Measurements from ENCODE around the gene LRCOL1.
A peak's percentile ranks its signal among the peaks of the same experiment; 100 is the strongest.

LRCOL1 gene

DNA sequence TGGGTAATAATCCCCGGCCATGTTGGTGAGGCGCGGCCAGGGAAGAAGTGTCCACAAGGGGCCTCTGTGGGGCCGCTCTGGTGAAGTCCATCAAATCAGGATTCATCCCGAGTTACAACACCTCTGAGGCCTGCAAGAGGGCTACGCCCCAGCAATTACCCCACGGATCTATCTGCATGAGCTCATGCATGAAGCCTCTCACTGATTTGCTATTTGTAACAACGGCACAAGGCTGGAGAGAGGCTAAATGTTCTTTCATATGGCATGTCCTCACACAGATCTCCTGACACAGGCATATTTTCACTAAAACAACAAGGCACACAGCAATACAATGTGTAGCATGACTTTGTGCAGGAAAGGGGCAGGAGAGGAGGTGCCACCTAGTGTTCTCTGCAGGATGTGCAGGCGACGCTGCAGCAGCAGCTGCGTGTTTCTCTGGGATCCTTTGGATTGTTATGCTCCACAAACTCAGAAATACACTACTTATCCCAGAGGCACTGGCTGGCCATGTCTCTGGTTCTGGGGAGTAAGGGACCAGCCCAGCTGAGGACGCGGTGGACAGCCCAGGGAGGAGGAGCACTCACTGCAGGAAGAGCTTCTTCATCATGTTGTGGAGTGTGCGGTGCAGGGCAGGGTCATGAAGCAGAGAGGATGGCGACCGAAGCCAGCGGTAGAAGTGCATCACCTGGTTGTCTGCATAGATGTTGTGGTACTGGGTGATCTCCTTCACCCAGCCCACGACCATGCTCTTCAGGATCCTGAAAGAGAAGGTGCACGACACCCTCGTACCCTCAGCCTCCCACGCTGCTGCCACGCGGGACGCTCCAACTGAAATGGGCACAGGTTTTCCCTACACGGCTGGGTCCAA is 28.4 kb upstream of the LRCOL1 start:
- DNase-seq (peak; percentile 39), ATAC-seq (ENCODE audit: insufficient read depth, low read depth) (peak; percentile 72)
- no peak overlapping the region for H2AFZ ChIP-seq (ENCODE audit: low read depth, low read length)
- H3K36me3 ChIP-seq (ENCODE audit: insufficient read depth, low read length): peaks cover 99% of the 10 kb centered on the region
- no peak overlapping the region for H3K27ac ChIP-seq (ENCODE audit: low read length)
- H4K20me1 ChIP-seq (ENCODE audit: insufficient read depth, low read length): peaks cover 52% of the 10 kb centered on the region
- no peaks in the 10 kb centered on the region for H3K4me1 ChIP-seq (ENCODE audit: insufficient read depth, low read length)
- H3K4me2 ChIP-seq (ENCODE audit: insufficient read depth, low read length): no peak overlapping the region
- TF ChIP-seq, protein P1, sequence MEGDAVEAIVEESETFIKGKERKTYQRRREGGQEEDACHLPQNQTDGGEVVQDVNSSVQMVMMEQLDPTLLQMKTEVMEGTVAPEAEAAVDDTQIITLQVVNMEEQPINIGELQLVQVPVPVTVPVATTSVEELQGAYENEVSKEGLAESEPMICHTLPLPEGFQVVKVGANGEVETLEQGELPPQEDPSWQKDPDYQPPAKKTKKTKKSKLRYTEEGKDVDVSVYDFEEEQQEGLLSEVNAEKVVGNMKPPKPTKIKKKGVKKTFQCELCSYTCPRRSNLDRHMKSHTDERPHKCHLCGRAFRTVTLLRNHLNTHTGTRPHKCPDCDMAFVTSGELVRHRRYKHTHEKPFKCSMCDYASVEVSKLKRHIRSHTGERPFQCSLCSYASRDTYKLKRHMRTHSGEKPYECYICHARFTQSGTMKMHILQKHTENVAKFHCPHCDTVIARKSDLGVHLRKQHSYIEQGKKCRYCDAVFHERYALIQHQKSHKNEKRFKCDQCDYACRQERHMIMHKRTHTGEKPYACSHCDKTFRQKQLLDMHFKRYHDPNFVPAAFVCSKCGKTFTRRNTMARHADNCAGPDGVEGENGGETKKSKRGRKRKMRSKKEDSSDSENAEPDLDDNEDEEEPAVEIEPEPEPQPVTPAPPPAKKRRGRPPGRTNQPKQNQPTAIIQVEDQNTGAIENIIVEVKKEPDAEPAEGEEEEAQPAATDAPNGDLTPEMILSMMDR (IDR thresholded peaks at IDR 0.05; ENCODE audit: borderline replicate concordance, extremely low read depth, low read length, poor library complexity, severe bottlenecking): peak; percentile 84
- TF ChIP-seq EZH2 (IDR thresholded peaks at IDR 0.05; ENCODE audit: borderline replicate concordance, low read depth, low read length, severe bottlenecking): no peak
- H3K79me2 ChIP-seq (ENCODE audit: insufficient read depth, low read length): peaks cover 2% of the 10 kb centered on the region; the same call in 1 of the 2 replicates
- H3K4me3 ChIP-seq (ENCODE audit: low read depth in 1 of 2, low read length in 2 of 2): no peak overlapping the region
- H3K9ac ChIP-seq (ENCODE audit: low read depth, low read length): no peak overlapping the region
- no peaks in the 10 kb centered on the region for H3K9me3 ChIP-seq (ENCODE audit: insufficient read depth, low read length, severe bottlenecking)
- no peaks in the 10 kb centered on the region for H3K27me3 ChIP-seq (ENCODE audit: insufficient read depth, low read length, poor library complexity)

DNA sequence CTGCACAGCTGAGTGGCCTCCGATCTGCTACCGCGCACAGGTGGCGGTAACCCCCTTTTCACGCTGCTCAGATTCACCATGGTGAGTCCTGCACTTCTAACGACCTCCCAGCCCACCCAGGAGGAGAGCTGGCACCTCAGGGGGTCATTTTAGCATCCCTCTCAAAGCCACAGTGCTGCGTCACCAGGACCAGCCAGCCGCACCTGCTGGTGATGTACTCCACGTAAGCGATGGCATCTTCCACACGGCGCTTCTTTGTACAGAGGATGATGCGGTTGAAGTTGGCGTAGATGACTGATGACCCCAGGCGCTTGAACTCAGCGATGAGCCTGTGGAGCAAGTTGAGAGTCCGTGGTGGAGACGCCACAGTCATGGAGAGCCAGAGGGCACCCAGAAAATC is 27.4 kb upstream of the LRCOL1 start:
- Histone ChIP-seq H2AFZ (ENCODE audit: low read depth, low read length) (no peak overlapping the region), H3K27me3 (ENCODE audit: insufficient read depth, low read length, poor library complexity) (no peaks in the 10 kb centered on the region), H3K4me2 (ENCODE audit: insufficient read depth, low read length) (no peak overlapping the region), H3K79me2 (ENCODE audit: insufficient read depth, low read length) (peaks cover 2% of the 10 kb centered on the region; the same call in 1 of the 2 replicates), H4K20me1 (ENCODE audit: insufficient read depth, low read length) (peaks cover 43% of the 10 kb centered on the region), H3K4me3 (ENCODE audit: low read depth in 1 of 2, low read length in 2 of 2) (no peak overlapping the region), H3K9ac (ENCODE audit: low read depth, low read length) (no peak overlapping the region), H3K4me1 (ENCODE audit: insufficient read depth, low read length) (no peaks in the 10 kb centered on the region), H3K36me3 (ENCODE audit: insufficient read depth, low read length) (peaks cover 99% of the 10 kb centered on the region), H3K27ac (ENCODE audit: low read length) (no peak overlapping the region), H3K9me3 (ENCODE audit: insufficient read depth, low read length, severe bottlenecking) (no peaks in the 10 kb centered on the region)
- ATAC-seq (ENCODE audit: insufficient read depth, low read depth) (no peak), DNase-seq (no peak)
- no peak for TF ChIP-seq EZH2 (IDR thresholded peaks at IDR 0.05; ENCODE audit: borderline replicate concordance, low read depth, low read length, severe bottlenecking)
- TF ChIP-seq, protein P1 (IDR thresholded peaks at IDR 0.05; ENCODE audit: borderline replicate concordance, extremely low read depth, low read length, poor library complexity, severe bottlenecking): no peak

- Histone ChIP-seq H4K20me1 (ENCODE audit: insufficient read depth, low read length) (peaks cover 47% of the 10 kb centered on the region), H3K4me1 (ENCODE audit: insufficient read depth, low read length) (no peaks in the 10 kb centered on the region), H3K27me3 (ENCODE audit: insufficient read depth, low read length, poor library complexity) (no peaks in the 10 kb centered on the region), H2AFZ (ENCODE audit: low read depth, low read length) (no peak overlapping the region), H3K4me2 (ENCODE audit: insufficient read depth, low read length) (no peak overlapping the region), H3K36me3 (ENCODE audit: insufficient read depth, low read length) (peaks cover 99% of the 10 kb centered on the region), H3K4me3 (ENCODE audit: low read depth in 1 of 2, low read length in 2 of 2) (no peak overlapping the region), H3K9me3 (ENCODE audit: insufficient read depth, low read length, severe bottlenecking) (no peaks in the 10 kb centered on the region), H3K27ac (ENCODE audit: low read length) (no peak overlapping the region), H3K79me2 (ENCODE audit: insufficient read depth, low read length) (peaks cover 2% of the 10 kb centered on the region; the same call in 1 of the 2 replicates), H3K9ac (ENCODE audit: low read depth, low read length) (no peak overlapping the region)
- no peak for ATAC-seq (ENCODE audit: insufficient read depth, low read depth)
- DNase-seq: no peak
- no peak for TF ChIP-seq EZH2 (IDR thresholded peaks at IDR 0.05; ENCODE audit: borderline replicate concordance, low read depth, low read length, severe bottlenecking)
- TF ChIP-seq, protein P1 (IDR thresholded peaks at IDR 0.05; ENCODE audit: borderline replicate concordance, extremely low read depth, low read length, poor library complexity, severe bottlenecking): no peak
These were observed 24.9 kb upstream of the LRCOL1 start for GRCh38 chr12:132635076-132635955.

Measured in DND-41 (cell line).